ENCODE data around the gene LHFPL4.
"Not testable (repeated sequence)": the region's sequence is repeated elsewhere in the genome, so short reads cannot be mapped to it uniquely, and the experiment has no call there.

Gene LHFPL4

GRCh38 chr3:9553021-9553947 lies at the start of gene LHFPL4:
LHFPL4 (minus strand) TSS chr3:9553822; CDS start chr3:9552679, 1,143 bp downstream.
- DNase-seq: no peak

- DNase-seq: no peak
These were observed 49.0 kb upstream of the LHFPL4 start for GRCh38 chr3:9602620-9603019.

- DNase-seq: not testable (repeated sequence)
These were observed 47.5 kb upstream of the LHFPL4 start for GRCh38 chr3:9601006-9601581.

- no peak for DNase-seq
These were observed 47.0 kb upstream of the LHFPL4 start for GRCh38 chr3:9600597-9600996.

- DNase-seq: no peak
These were observed 45.3 kb upstream of the LHFPL4 start for GRCh38 chr3:9598783-9599387.

GRCh38 chr3:9595877-9596276 lies 42.3 kb upstream of the LHFPL4 start:
- DNase-seq: no peak

- DNase-seq: not testable (repeated sequence)
These were observed 38.2 kb upstream of the LHFPL4 start for GRCh38 chr3:9591781-9592180.

- no peak for DNase-seq
These were observed 36.7 kb upstream of the LHFPL4 start for GRCh38 chr3:9590282-9590791.

- no peak for DNase-seq
These were observed 30.2 kb upstream of the LHFPL4 start for GRCh38 chr3:9583792-9584191.

- DNase-seq: no peak
These were observed 29.7 kb upstream of the LHFPL4 start for GRCh38 chr3:9583371-9583770.

- no peak for DNase-seq
These were observed 28.7 kb upstream of the LHFPL4 start for GRCh38 chr3:9582332-9582731.

- DNase-seq: no peak
These were observed 28.1 kb upstream of the LHFPL4 start for GRCh38 chr3:9581742-9582141.

GRCh38 chr3:9569054-9569453 lies 15.4 kb upstream of the LHFPL4 start:
- no peak for DNase-seq

- no peak for DNase-seq
These were observed 11.7 kb upstream of the LHFPL4 start for GRCh38 chr3:9565316-9565715.

GRCh38 chr3:9563851-9564250 lies 10.2 kb upstream of the LHFPL4 start:
- DNase-seq: no peak

GRCh38 chr3:9560056-9560455 lies 6.4 kb upstream of the LHFPL4 start:
- not testable (repeated sequence) for DNase-seq

GRCh38 chr3:9553948-9554513 lies 409 bp upstream of the LHFPL4 start:
- no peak for DNase-seq

- DNase-seq: peak; percentile 65
These were observed 1.2 kb downstream of the LHFPL4 start for GRCh38 chr3:9552252-9552999.

GRCh38 chr3:9550999-9551398 lies 2.6 kb downstream of the LHFPL4 start:
- no peak for DNase-seq

- DNase-seq: no peak
These were observed 4.0 kb downstream of the LHFPL4 start for GRCh38 chr3:9549600-9549999.

- no peak for DNase-seq
These were observed 4.6 kb downstream of the LHFPL4 start for GRCh38 chr3:9548991-9549390.

GRCh38 chr3:9542182-9542581 lies 11.4 kb downstream of the LHFPL4 start:
- no peak for DNase-seq

- DNase-seq: no peak
These were observed 17.4 kb downstream of the LHFPL4 start for GRCh38 chr3:9536212-9536611.

All from activated CD8-positive, alpha-beta memory T cell treated with anti-CD3 and anti-CD28 coated beads for 24 hours (primary cell).